Sciatic nerve (tissue), 2 donors: ENCODE results near the gene OTULIN. TPM values are rescaled to one million over a fixed set of nuclear protein-coding genes. Genes with fewer than 3 reads are reported as not detected.

Experiments
- ATAC-seq: fragments of 200-7000 bp; cut with Tn5 transposase; one replicate; pipeline ENCODE4 v1.9.1; 2020; ENCODE audit warnings: mild to moderate bottlenecking, moderate library complexity
- DNase-seq: peaks from one replicate; pipeline ENCODE4 v3.0.0-alpha.2; 2020; ENCODE audit warnings: low spot score
- intact Hi-C: fragments of 100-400 bp; cut with DNase I; formaldehyde crosslinking; loops from one replicate; pipeline ENCODE4 v1.14.2; 2022
- total RNA-seq: library from RNA; stranded (reverse); fragmentation: NEBNext Ultra II Directional; extraction: Animal tissue kit (Norgen Biotek cat#: 25700); gene quantifications from one replicate; pipeline ENCODE4 v1.2.1, GENCODE V29; 2021
- donor health status: DM: no; HTN: no; CAD: no.
- donor health status: DM: no; HTN: no; CAD: no.

Gene OTULIN
- total RNA-seq, 1 donor from 2014 or later = 34.5 TPM

- no peak for DNase-seq
- ATAC-seq = no peak
- intact Hi-C loops = no loop called here
Measured at GRCh38 chr5:14713476-14714390, 49.2 kb downstream of the OTULIN start.

GRCh38 chr5:14714706-14715105, 50.2 kb downstream of the OTULIN start:
- no peak for DNase-seq
- ATAC-seq = no peak
- intact Hi-C loops = no loop called here

- ATAC-seq (no peak), DNase-seq (no peak)
- intact Hi-C loops = no loop called here
Measured at GRCh38 chr5:14715481-14715880, 51.0 kb downstream of the OTULIN start.

DNA sequence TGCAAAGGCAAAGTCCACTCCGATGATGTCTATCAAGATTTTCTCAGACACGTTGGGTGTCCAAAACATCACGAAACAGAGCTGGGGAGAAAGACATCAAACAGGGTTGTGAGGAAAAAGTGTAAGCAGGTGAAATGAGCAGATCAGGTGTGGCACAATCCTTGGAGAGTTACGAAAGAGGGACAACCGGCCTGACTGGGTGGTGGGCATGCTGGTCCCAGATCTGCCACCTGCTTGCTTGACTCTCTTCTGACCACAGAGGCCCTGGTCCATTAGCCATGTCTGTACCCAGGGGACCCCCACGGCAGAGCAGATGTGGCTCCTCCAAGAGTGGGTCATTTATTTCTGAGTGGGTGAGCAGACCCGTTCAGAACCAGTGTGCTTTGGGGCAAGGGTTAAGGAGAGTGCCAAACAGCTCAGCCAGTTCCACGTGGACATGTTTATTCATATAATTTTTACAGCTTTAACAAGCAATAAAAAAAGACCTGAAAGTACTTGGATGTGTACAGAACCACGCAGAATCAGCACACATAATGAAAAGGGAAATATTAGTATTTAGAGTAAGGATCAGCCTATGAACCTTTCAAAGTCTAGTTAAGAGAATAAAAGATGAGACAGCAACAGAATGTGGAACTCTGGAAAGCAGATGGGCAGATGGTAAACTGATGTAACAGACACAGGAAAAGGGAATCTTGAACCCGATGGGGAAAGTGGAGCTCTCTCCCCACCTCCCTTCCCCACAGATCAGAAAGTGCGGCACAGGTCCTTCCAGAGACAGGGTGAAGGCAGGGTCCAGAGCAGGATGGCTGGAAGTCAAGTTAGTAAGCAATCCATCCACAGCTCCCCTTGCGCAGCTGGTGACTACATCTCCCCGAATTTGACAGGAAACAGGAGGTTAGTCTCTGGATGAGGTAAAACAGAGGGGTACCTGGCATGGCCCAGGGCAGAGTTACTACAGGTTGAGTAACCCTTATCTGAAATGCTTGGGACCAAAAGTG, 52.5 kb downstream of the OTULIN start:
- no peak for DNase-seq
- no peak for ATAC-seq
- intact Hi-C loops = no loop called here

DNA sequence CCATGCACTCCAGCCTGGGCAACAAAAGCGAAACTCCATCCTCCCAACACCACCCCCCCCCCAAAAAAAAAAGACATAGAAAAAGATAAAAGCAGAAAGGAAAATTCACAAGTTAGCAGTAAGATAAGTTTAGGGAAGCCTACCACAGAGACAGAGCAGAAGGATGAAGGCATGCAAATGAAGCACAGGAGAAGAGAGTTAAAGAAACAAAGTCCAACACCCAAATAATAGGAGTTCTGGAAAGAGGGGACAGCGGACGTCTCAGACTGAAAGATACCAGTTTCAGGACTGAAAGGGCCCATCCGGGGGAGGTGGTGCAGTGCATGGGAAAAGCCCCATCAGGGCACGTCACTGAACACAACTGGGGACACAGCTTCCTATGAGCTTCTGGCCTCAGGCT, 54.3 kb downstream of the OTULIN start:
- ATAC-seq (no peak), DNase-seq (no peak)
- intact Hi-C loops = no loop called here

GRCh38 chr5:14720236-14720923, 55.9 kb downstream of the OTULIN start:
- ATAC-seq (no peak), DNase-seq (no peak)
- intact Hi-C loops = no loop called here

GRCh38 chr5:14721990-14722656, 57.6 kb downstream of the OTULIN start:
- DNase-seq (no peak), ATAC-seq (no peak)
- intact Hi-C loops = no loop called here

GRCh38 chr5:14722923-14723322, 58.4 kb downstream of the OTULIN start:
- intact Hi-C loops = no loop called here

DNA sequence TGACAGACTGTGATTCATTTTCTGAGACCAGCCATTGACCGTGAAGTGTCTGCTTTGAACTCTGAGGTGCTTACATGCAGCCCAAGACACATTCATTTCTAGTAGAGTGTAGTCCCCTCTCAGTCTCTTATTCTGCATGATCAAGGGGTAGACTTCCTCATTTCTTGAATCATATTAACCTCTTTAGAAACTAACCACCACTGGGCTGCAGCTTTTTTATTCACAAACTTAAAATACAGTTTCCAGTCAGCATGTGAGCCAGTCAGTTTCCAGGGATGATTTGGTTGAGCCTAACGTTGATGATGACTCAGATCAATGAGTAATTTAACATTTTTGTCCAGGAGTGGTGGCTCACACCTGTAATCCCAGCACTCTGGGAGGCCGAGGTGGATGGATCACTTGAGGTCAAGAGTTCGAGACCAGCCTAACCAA, 59.2 kb downstream of the OTULIN start:
- DNase-seq = no peak
- intact Hi-C loops = no loop called here
- ATAC-seq = no peak

More at GRCh38 chr5:14722923-14723322, 58.4 kb downstream of the OTULIN start:
- DNase-seq (no peak), ATAC-seq (no peak)

GRCh38 chr5:14724633-14725032, 60.1 kb downstream of the OTULIN start:
- ATAC-seq (peak; percentile 17), DNase-seq (no peak)
- intact Hi-C loops = loop anchor here (5.0 kb wide), 1 partner anchor 278 kb away; no protein-coding TSS in a partner anchor

DNA sequence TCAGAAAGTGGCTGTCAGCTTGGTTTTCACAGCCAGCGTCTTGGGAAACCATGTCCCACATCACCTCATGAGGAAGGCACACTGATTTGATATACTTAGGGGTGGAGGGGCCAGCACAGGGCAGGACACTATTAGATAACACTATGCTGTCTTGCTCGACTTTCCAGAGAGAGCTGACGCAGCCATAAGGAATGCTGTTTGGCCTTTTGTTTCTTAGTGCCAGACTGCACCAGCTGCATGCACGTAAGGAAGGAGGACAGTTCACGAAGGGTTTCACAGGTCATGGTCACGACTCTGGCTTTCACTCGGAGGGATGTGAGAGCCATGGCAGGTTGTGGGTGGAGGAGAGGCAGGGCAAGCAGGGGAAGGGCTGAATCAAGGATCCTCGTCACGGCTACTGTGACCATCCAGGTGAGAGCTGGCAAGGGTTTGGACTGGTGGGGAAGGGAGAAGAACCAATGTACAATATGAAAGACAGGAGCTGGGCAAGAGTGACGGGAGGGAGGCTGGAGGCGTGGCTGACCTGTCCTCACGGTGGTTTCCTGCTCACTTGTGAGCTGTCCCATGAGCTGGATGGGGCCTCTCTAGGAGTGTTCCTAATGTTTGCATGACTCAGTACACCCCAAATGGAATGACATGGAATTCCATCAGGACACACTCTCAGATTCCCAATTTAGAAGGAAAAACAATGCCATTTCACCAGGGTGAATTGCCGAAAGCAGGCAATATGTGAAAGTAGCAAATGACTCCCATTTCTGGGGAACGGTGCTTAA, 61.7 kb downstream of the OTULIN start:
- ATAC-seq (no peak), DNase-seq (no peak)
- intact Hi-C loops = loop anchor here (5.0 kb wide), 1 partner anchor 276 kb away; no protein-coding TSS in a partner anchor

DNA sequence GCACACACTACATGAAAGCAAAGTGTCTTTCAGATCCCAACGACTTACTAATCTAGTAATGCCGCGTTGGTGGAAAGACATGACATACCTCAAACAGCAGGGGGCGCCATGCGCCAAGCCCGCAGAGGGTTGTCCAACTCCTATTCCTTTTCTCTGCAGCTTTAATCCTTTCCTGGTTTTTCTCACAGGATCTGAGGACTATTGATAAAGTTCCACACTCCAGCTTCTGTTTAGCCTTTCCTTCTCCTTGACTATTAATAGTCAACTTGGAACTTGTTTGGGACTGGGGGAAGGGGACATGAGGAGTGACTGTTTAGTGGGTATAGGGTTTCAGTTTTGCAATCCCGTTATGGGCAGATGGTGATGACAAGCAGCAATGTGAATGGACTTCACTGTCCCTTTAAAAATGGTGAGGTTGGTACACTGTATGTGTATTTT, 62.9 kb downstream of the OTULIN start:
- intact Hi-C loops = loop anchor here (5.0 kb wide), 1 partner anchor 275 kb away; no protein-coding TSS in a partner anchor
- ATAC-seq = peak; percentile 89
- DNase-seq = peak; percentile 91

- intact Hi-C loops = loop anchor here (5.0 kb wide), 1 partner anchor 274 kb away; no protein-coding TSS in a partner anchor
- DNase-seq (no peak), ATAC-seq (peak; percentile 3)
Measured at GRCh38 chr5:14727928-14728458, 63.5 kb downstream of the OTULIN start.

DNA sequence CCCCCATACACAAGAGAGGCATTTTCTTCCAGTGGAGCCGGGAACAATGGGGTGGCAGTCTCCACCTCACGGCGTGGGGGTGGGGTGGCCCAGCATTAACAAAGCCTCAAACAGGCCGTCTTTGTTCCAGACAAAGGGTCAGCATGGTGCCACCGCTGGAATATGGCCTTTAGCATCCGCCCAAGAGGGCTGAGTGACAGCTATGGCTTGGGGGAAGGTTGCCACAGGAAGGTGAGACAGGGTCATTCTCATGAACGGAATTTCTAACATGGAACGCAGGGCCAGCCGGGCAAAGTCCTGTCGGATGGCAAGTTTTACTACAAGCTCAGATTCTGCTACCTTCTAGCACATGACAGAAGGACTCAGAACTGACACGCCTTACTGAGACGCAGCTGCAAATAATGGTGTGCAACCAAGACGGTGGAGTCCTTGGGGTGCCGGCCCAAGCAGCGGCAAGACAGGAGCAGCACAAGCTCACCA, 64.0 kb downstream of the OTULIN start:
- ATAC-seq (peak; percentile 63), DNase-seq (no peak)
- intact Hi-C loops = loop anchor here (5.0 kb wide), 1 partner anchor 274 kb away; no protein-coding TSS in a partner anchor

- no peak for DNase-seq
- intact Hi-C loops = loop anchor here (5.0 kb wide), 1 partner anchor 273 kb away; no protein-coding TSS in a partner anchor
- ATAC-seq = no peak
Measured at GRCh38 chr5:14729448-14730385, 65.2 kb downstream of the OTULIN start.

DNA sequence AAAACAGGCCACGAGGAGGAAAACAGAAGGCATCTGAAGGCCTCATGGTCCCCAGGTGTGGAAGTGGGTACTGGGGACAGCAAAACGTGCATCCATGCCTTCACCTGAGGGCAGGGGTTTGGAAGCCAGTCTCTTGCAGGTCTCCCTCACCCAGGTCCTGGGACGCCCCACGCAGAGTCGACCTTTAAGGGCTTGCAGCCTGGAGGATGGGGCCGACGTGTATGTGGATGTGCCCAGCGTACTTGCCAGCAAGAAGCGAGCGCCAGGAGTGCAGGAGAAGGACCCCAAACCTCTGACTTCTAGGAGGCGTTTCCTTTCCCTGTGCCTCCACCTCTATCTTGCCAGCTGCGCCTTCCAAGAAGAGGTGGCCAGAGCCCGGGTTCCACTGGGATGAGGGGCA, 65.9 kb downstream of the OTULIN start:
- intact Hi-C loops = no loop called here
- DNase-seq (no peak), ATAC-seq (no peak)
